HEK293 (cell line): ENCODE data around the gene NELFB.
A peak's percentile ranks its signal among the peaks of the same experiment; 100 is the strongest.

ENCODE experiments used
- CTCF ChIA-PET: fragments of 350-600 bp; formaldehyde crosslinking; extraction: SDS; loops from one replicate; lab custom pipeline; 2021; ENCODE audit warnings: antibody characterized with exemption; lab: Yijun Ruan, JAX
- POLR2A ChIA-PET: fragments of 300-600 bp; formaldehyde crosslinking; extraction: SDS; loops from one replicate; lab custom pipeline; 2020; ENCODE audit warnings: antibody characterized with exemption, inconsistent platforms; lab: Yijun Ruan, JAX
- H3K27ac ChIP-seq: fragments of 200-500 bp; sonication (Bioruptor generic); 2 replicates; pipeline ENCODE4 v1.5.1; 2014; ENCODE audit warnings: low read depth, low read length, control low read depth, inconsistent platforms; ENCODE audit errors: extremely low read depth
- H3K36me3 ChIP-seq, 2 experiments: fragments of 200-500 bp in 1 of 2; sonication (Bioruptor generic) in 1 of 2; 1 replicate in 1 of 2; 2 replicates in 1 of 2; pipeline ENCODE4 v1.5.1; 2014 to 2017; ENCODE audit warnings: inconsistent platforms in 2 of 2, low read length in 2 of 2; ENCODE audit not compliant: control insufficient read depth in 2 of 2, insufficient read depth in 1 of 2
- H3K4me1 ChIP-seq: fragments of 200-500 bp; sonication (Bioruptor generic); 2 replicates; pipeline ENCODE4 v1.5.1; 2014; ENCODE audit warnings: mild to moderate bottlenecking, low read length, inconsistent platforms; ENCODE audit not compliant: control insufficient read depth, insufficient read depth
- H3K4me3 ChIP-seq: 2 replicates; pipeline ENCODE4 v1.5.1; 2011; ENCODE audit warnings: low read depth, mild to moderate bottlenecking, control low read depth, low read length, moderate library complexity
- H3K9me3 ChIP-seq: fragments of 200-500 bp; sonication (Bioruptor generic); 2 replicates; pipeline ENCODE4 v1.5.1; 2014; ENCODE audit warnings: low read depth, low read length, inconsistent platforms; ENCODE audit not compliant: control insufficient read depth, insufficient read depth
- ATF2 ChIP-seq: fragments of 450-650 bp; formaldehyde crosslinking; IDR thresholded peaks from 2 replicates; pipeline ENCODE4 v1.5.1; 2016; ENCODE audit warnings: missing biosample characterization, missing genetic modification characterization, low read depth
- BCL11A ChIP-seq: fragments of 450-650 bp; formaldehyde crosslinking; IDR thresholded peaks from 2 replicates; pipeline ENCODE4 v1.5.1; 2016; ENCODE audit warnings: low read depth, missing biosample characterization, missing genetic modification characterization
- BCL11B ChIP-seq: fragments of 450-650 bp; formaldehyde crosslinking; IDR thresholded peaks from 2 replicates; pipeline ENCODE4 v1.5.1; 2016; ENCODE audit warnings: low read depth, missing biosample characterization, missing genetic modification characterization
- CTCF ChIP-seq: fragments of 450-650 bp; formaldehyde crosslinking; IDR thresholded peaks from 2 replicates; pipeline ENCODE4 v1.5.1; 2016; ENCODE audit warnings: missing biosample characterization, missing genetic modification characterization
- EGR2 ChIP-seq: fragments of 450-650 bp; formaldehyde crosslinking; IDR thresholded peaks from 2 replicates; pipeline ENCODE4 v1.5.1; 2016; ENCODE audit warnings: low read depth, missing biosample characterization, missing genetic modification characterization
- KLF1 ChIP-seq: fragments of 450-650 bp; formaldehyde crosslinking; IDR thresholded peaks from 2 replicates; pipeline ENCODE4 v1.5.1; 2016; ENCODE audit warnings: missing biosample characterization, missing genetic modification characterization
- KLF8 ChIP-seq: fragments of 450-650 bp; formaldehyde crosslinking; IDR thresholded peaks from 2 replicates; pipeline ENCODE4 v1.5.1; 2016; ENCODE audit warnings: missing biosample characterization, missing genetic modification characterization
- KLF9 ChIP-seq: fragments of 450-650 bp; formaldehyde crosslinking; IDR thresholded peaks from 2 replicates; pipeline ENCODE4 v1.5.1; 2016; ENCODE audit warnings: missing biosample characterization, missing genetic modification characterization, low read depth
- TCF7L2 ChIP-seq: IDR thresholded peaks from 2 replicates; pipeline ENCODE4 v1.6.1; 2011; ENCODE audit warnings: low read depth, mild to moderate bottlenecking, inconsistent platforms, low read length, moderate library complexity, borderline replicate concordance
- ZBTB26 ChIP-seq: fragments of 450-650 bp; formaldehyde crosslinking; optimal IDR thresholded peaks from 2 replicates; pipeline ENCODE3; 2016; ENCODE audit warnings: missing biosample characterization, mild to moderate bottlenecking, missing genetic modification characterization
- ZBTB48 ChIP-seq: fragments of 450-650 bp; formaldehyde crosslinking; IDR thresholded peaks from 2 replicates; pipeline ENCODE4 v1.5.1; 2016; ENCODE audit warnings: missing biosample characterization, missing genetic modification characterization
- ZIC2 ChIP-seq: fragments of 450-650 bp; formaldehyde crosslinking; IDR thresholded peaks from 2 replicates; pipeline ENCODE4 v1.5.1; 2016; ENCODE audit warnings: missing biosample characterization, missing genetic modification characterization
- ZNF146 ChIP-seq: fragments of 450-650 bp; formaldehyde crosslinking; IDR thresholded peaks from 2 replicates; pipeline ENCODE4 v1.5.1; 2016; ENCODE audit warnings: missing biosample characterization, missing genetic modification characterization
- ZNF157 ChIP-seq: fragments of 450-650 bp; formaldehyde crosslinking; IDR thresholded peaks from 2 replicates; pipeline ENCODE4 v1.5.1; 2016; ENCODE audit warnings: missing biosample characterization, missing genetic modification characterization
- ZNF239 ChIP-seq: fragments of 450-650 bp; formaldehyde crosslinking; IDR thresholded peaks from 2 replicates; pipeline ENCODE4 v1.5.1; 2016; ENCODE audit warnings: missing biosample characterization, missing genetic modification characterization
- ZNF266 ChIP-seq: fragments of 450-650 bp; formaldehyde crosslinking; IDR thresholded peaks from 2 replicates; pipeline ENCODE4 v1.5.1; 2016; ENCODE audit warnings: missing biosample characterization, missing genetic modification characterization, low read depth
- ZNF398 ChIP-seq: fragments of 450-650 bp; formaldehyde crosslinking; IDR thresholded peaks from 2 replicates; pipeline ENCODE4 v1.5.1; 2017; ENCODE audit warnings: missing biosample characterization, missing genetic modification characterization
- ZNF48 ChIP-seq: fragments of 450-650 bp; formaldehyde crosslinking; IDR thresholded peaks from 2 replicates; pipeline ENCODE4 v1.5.1; 2016; ENCODE audit warnings: missing biosample characterization, missing genetic modification characterization
- ZNF521 ChIP-seq: fragments of 450-650 bp; formaldehyde crosslinking; IDR thresholded peaks from 2 replicates; pipeline ENCODE4 v1.5.1; 2017; ENCODE audit warnings: missing biosample characterization, mild to moderate bottlenecking, missing genetic modification characterization
- ZNF560 ChIP-seq: fragments of 450-650 bp; formaldehyde crosslinking; IDR thresholded peaks from 2 replicates; pipeline ENCODE4 v1.5.1; 2017; ENCODE audit warnings: missing biosample characterization, missing genetic modification characterization, borderline replicate concordance
- ZNF623 ChIP-seq: fragments of 450-650 bp; formaldehyde crosslinking; IDR thresholded peaks from 2 replicates; pipeline ENCODE4 v1.5.1; 2016; ENCODE audit warnings: missing biosample characterization, missing genetic modification characterization
- ZNF624 ChIP-seq: fragments of 450-650 bp; formaldehyde crosslinking; IDR thresholded peaks from 2 replicates; pipeline ENCODE4 v1.5.1; 2017; ENCODE audit warnings: missing biosample characterization, missing genetic modification characterization
- ZNF626 ChIP-seq: fragments of 450-650 bp; sonication (Bioruptor Pico); formaldehyde crosslinking; IDR thresholded peaks from 2 replicates; pipeline ENCODE4 v1.5.1; 2018; ENCODE audit warnings: missing biosample characterization, missing genetic modification characterization, inconsistent platforms
- ZNF701 ChIP-seq: fragments of 450-650 bp; formaldehyde crosslinking; IDR thresholded peaks from 2 replicates; pipeline ENCODE4 v1.5.1; 2016; ENCODE audit warnings: missing biosample characterization, missing genetic modification characterization
- ZNF704 ChIP-seq: fragments of 450-650 bp; formaldehyde crosslinking; IDR thresholded peaks from 2 replicates; pipeline ENCODE4 v1.5.1; 2016; ENCODE audit warnings: missing biosample characterization, missing genetic modification characterization
- ZNF768 ChIP-seq: fragments of 450-650 bp; formaldehyde crosslinking; IDR thresholded peaks from 2 replicates; pipeline ENCODE4 v1.5.1; 2018; ENCODE audit warnings: missing biosample characterization, mild to moderate bottlenecking, missing genetic modification characterization
- ZNF785 ChIP-seq: fragments of 450-650 bp; formaldehyde crosslinking; IDR thresholded peaks from 2 replicates; pipeline ENCODE4 v1.5.1; 2016; ENCODE audit warnings: missing biosample characterization, missing genetic modification characterization

NELFB gene

GRCh38 chr9:137221095-137221505 is 34.0 kb upstream of the NELFB start:
- ChIA-PET POLR2A (interaction anchor here (1.1 to 17.2 kb wide), 4 partner anchors 13 to 94 kb away, joined by 3 to 304 read pairs (median 120); partner anchors contain the start of genes NDOR1, TMEM203, TPRN and TUBB4B), CTCF (interaction anchor here (0.7 kb wide), 1 partner anchor 39 kb away, joined by 3 read pairs; no protein-coding TSS in a partner anchor)
- TF ChIP-seq ZNF623 (tag by site-specific recombination), result no peak
- TF ChIP-seq ZNF239 (tag by site-specific recombination), result no peak
- TF ChIP-seq CTCF, result no peak
- TF ChIP-seq ATF2 (tag by site-specific recombination), result no peak
- TF ChIP-seq ZNF768 (tag by site-specific recombination), result no peak
- no peak for TF ChIP-seq ZNF626 (tag by site-specific recombination)
- TF ChIP-seq ZNF704, result no peak
- no peak for TF ChIP-seq ZNF785
- TF ChIP-seq ZNF48, result no peak
- no peak for TF ChIP-seq BCL11B (tag by site-specific recombination)
- TF ChIP-seq ZBTB48, result no peak
- TF ChIP-seq ZNF701 (tag by site-specific recombination), result no peak
- no peak for TF ChIP-seq KLF1 (tag by site-specific recombination)
- TF ChIP-seq ZNF266, result no peak
- Histone ChIP-seq H3K27ac (no peak overlapping the region), H3K4me3 (no peak overlapping the region), H3K4me1 (peaks cover 4% of the 10 kb centered on the region), H3K36me3 (peaks cover 0 to 34% of the 10 kb centered on the region in 2 experiments; a peak in 1 of 3 replicates), H3K9me3 (no peaks in the 10 kb centered on the region)

- ChIA-PET CTCF (interaction anchor here (1.2 to 2.4 kb wide), 2 partner anchors 17 to 100 kb away, joined by 3 to 7 read pairs; partner anchors contain the start of genes NDOR1 and TMEM203), POLR2A (interaction anchor here (1.0 to 17.2 kb wide), 5 partner anchors 13 to 187 kb away, joined by 3 to 304 read pairs (median 7); partner anchors contain the start of genes NDOR1, TMEM203, TPRN and TUBB4B)
- H3K9me3 ChIP-seq, result no peaks in the 10 kb centered on the region
- H3K4me3 ChIP-seq, result peak overlapping the region; percentile 14
- H3K36me3 ChIP-seq, result peaks cover 0 to 29% of the 10 kb centered on the region in 2 experiments; a peak in 1 of 3 replicates
- no peak overlapping the region; the same call in 1 of the 2 replicates for H3K27ac ChIP-seq
- H3K4me1 ChIP-seq, result peaks cover 4% of the 10 kb centered on the region
- TF ChIP-seq ZBTB26 (tag by site-specific recombination) (no peak), ZIC2 (tag by site-specific recombination) (no peak), ZNF624 (tag by site-specific recombination) (no peak), ZNF398 (no peak), ZNF146 (tag by site-specific recombination) (no peak), TCF7L2 (no peak), ZNF521 (tag by site-specific recombination) (no peak), ZNF560 (no peak), KLF9 (tag by site-specific recombination) (no peak), EGR2 (0 out of 2 replicates have a peak, but pooled peaks have one; percentile 16), BCL11A (tag by site-specific recombination) (0 out of 2 replicates have a peak, but pooled peaks have one; percentile 41), ZNF157 (tag by site-specific recombination) (no peak), KLF8 (tag by site-specific recombination) (peak; percentile 33; the same call in 1 of the 2 replicates), ATF2 (tag by site-specific recombination) (no peak)
Measured at GRCh38 chr9:137221506-137222111, 33.5 kb upstream of the NELFB start.
